ENCODE results near the gene UGT2A1. TPM values are rescaled to one million over a fixed set of nuclear protein-coding genes. Genes with fewer than 3 reads are reported as not detected.

Gene UGT2A1
- total RNA-seq (under 1 TPM; 0.05 to 0.17 TPM), polyA plus RNA-seq (1 to 10 TPM in 1 of 2 donors, under 1 TPM in 1; 0.33 to 6.6 TPM)

GRCh38 chr4:69653147-69653546, at the start of gene UGT2A1:
Gene UGT2A1, minus strand, starts transcription at chr4:69653247. Its CDS starts 5,603 bp downstream, at chr4:69647644.
- no peaks in the 10 kb centered on the region for H3K4me1 ChIP-seq (ENCODE audit: control insufficient read depth in 4 of 4, insufficient read depth in 4 of 4, low read length in 3 of 4)
- DNase-seq (ENCODE audit: low spot score), result no peak
- H3K36me3 ChIP-seq (ENCODE audit: control insufficient read depth in 4 of 4, insufficient read depth in 3 of 4, low read depth in 1 of 4, low read length in 3 of 4), result no peaks in the 10 kb centered on the region
- no peak within 1 kb of the TSS for H3K4me3 ChIP-seq (ENCODE audit: low read depth in 1 of 3, low read length in 3 of 3)
- H3K9ac ChIP-seq (ENCODE audit: low read depth in 1 of 2, low read length in 2 of 2), result no peak within 1 kb of the TSS
- TF ChIP-seq ATF3 (IDR thresholded peaks at IDR 0.05) (no peak), HNF4A (conservative IDR thresholded peaks at IDR 0.05) (no peak), NR2F2 (IDR thresholded peaks at IDR 0.05) (no peak), GABPA (IDR thresholded peaks at IDR 0.05 in 1 of 2, conservative IDR thresholded peaks at IDR 0.05 in 1 of 2) (no peak), RXRA (IDR thresholded peaks at IDR 0.05) (no peak), YY1 (IDR thresholded peaks at IDR 0.05) (no peak), CTCF (IDR thresholded peaks at IDR 0.05; ENCODE audit: low read depth, low read length, missing input control) (no peak), JUND (IDR thresholded peaks at IDR 0.05) (no peak), MAX (IDR thresholded peaks at IDR 0.05) (no peak), RAD21 (IDR thresholded peaks at IDR 0.05) (no peak), FOXA1 (IDR thresholded peaks at IDR 0.05) (no peak)
- TF ChIP-seq, protein P1, sequence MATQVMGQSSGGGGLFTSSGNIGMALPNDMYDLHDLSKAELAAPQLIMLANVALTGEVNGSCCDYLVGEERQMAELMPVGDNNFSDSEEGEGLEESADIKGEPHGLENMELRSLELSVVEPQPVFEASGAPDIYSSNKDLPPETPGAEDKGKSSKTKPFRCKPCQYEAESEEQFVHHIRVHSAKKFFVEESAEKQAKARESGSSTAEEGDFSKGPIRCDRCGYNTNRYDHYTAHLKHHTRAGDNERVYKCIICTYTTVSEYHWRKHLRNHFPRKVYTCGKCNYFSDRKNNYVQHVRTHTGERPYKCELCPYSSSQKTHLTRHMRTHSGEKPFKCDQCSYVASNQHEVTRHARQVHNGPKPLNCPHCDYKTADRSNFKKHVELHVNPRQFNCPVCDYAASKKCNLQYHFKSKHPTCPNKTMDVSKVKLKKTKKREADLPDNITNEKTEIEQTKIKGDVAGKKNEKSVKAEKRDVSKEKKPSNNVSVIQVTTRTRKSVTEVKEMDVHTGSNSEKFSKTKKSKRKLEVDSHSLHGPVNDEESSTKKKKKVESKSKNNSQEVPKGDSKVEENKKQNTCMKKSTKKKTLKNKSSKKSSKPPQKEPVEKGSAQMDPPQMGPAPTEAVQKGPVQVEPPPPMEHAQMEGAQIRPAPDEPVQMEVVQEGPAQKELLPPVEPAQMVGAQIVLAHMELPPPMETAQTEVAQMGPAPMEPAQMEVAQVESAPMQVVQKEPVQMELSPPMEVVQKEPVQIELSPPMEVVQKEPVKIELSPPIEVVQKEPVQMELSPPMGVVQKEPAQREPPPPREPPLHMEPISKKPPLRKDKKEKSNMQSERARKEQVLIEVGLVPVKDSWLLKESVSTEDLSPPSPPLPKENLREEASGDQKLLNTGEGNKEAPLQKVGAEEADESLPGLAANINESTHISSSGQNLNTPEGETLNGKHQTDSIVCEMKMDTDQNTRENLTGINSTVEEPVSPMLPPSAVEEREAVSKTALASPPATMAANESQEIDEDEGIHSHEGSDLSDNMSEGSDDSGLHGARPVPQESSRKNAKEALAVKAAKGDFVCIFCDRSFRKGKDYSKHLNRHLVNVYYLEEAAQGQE (IDR thresholded peaks at IDR 0.05), result no peak
- 86% methylated on average over 1 of the region's 1 CpG for WGBS
- no peaks in the 10 kb centered on the region for H3K9me3 ChIP-seq (ENCODE audit: control insufficient read depth in 4 of 4, low read length in 3 of 4)
- H3K27me3 ChIP-seq (ENCODE audit: control insufficient read depth in 4 of 4, insufficient read depth in 4 of 4, low read length in 3 of 4), result no peaks in the 10 kb centered on the region
- H3K27ac ChIP-seq (ENCODE audit: low read depth in 1 of 2, low read length in 2 of 2), result no peak within 1 kb of the TSS

DNA sequence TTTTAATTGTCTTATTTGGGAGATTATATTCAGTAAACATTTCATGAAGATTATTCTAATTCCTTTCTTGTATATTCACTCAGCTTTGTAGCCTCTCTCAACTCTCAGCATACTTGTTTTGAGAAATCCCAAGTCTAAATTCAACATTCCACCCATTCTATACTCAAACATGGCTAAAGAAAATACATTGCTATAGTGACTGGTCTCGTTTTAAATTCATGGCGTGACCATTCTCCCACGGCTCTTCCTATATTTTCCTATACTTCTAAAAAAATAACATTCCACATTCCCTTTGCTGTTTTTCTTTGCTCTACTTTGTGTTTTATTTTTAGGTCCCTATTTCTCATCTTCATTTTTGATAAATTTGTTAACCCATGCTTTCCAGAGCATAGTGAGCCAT, 49.2 kb upstream of the UGT2A1 start:
- TF ChIP-seq, protein P2, sequence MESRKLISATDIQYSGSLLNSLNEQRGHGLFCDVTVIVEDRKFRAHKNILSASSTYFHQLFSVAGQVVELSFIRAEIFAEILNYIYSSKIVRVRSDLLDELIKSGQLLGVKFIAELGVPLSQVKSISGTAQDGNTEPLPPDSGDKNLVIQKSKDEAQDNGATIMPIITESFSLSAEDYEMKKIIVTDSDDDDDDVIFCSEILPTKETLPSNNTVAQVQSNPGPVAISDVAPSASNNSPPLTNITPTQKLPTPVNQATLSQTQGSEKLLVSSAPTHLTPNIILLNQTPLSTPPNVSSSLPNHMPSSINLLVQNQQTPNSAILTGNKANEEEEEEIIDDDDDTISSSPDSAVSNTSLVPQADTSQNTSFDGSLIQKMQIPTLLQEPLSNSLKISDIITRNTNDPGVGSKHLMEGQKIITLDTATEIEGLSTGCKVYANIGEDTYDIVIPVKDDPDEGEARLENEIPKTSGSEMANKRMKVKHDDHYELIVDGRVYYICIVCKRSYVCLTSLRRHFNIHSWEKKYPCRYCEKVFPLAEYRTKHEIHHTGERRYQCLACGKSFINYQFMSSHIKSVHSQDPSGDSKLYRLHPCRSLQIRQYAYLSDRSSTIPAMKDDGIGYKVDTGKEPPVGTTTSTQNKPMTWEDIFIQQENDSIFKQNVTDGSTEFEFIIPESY (IDR thresholded peaks at IDR 0.05), result no peak
- TF ChIP-seq CTCF (IDR thresholded peaks at IDR 0.05; ENCODE audit: low read depth, low read length, missing input control) (no peak), FOXA1 (IDR thresholded peaks at IDR 0.05) (no peak), GABPA (IDR thresholded peaks at IDR 0.05 in 1 of 2, conservative IDR thresholded peaks at IDR 0.05 in 1 of 2) (no peak), NR2F2 (IDR thresholded peaks at IDR 0.05) (no peak), SP1 (IDR thresholded peaks at IDR 0.05) (no peak), FOXA2 (IDR thresholded peaks at IDR 0.05) (no peak), HNF4G (IDR thresholded peaks at IDR 0.05) (no peak), TAF1 (conservative IDR thresholded peaks at IDR 0.05) (no peak), MAX (IDR thresholded peaks at IDR 0.05) (no peak), HNF4A (conservative IDR thresholded peaks at IDR 0.05) (no peak), RXRA (IDR thresholded peaks at IDR 0.05) (no peak)
- TF ChIP-seq, protein P1 (IDR thresholded peaks at IDR 0.05), result no peak
- no peak for DNase-seq (ENCODE audit: low spot score)
- Histone ChIP-seq H3K4me1 (ENCODE audit: control insufficient read depth in 4 of 4, insufficient read depth in 4 of 4, low read length in 3 of 4) (no peaks in the 10 kb centered on the region), H3K27me3 (ENCODE audit: control insufficient read depth in 4 of 4, insufficient read depth in 4 of 4, low read length in 3 of 4) (no peaks in the 10 kb centered on the region), H3K27ac (ENCODE audit: low read depth in 1 of 2, low read length in 2 of 2) (no peak overlapping the region), H3K9ac (ENCODE audit: low read depth in 1 of 2, low read length in 2 of 2) (no peak overlapping the region), H3K9me3 (ENCODE audit: control insufficient read depth in 4 of 4, low read length in 3 of 4) (no peaks in the 10 kb centered on the region), H3K36me3 (ENCODE audit: control insufficient read depth in 4 of 4, insufficient read depth in 3 of 4, low read depth in 1 of 4, low read length in 3 of 4) (no peaks in the 10 kb centered on the region), H3K4me3 (ENCODE audit: low read depth in 1 of 3, low read length in 3 of 3) (no peak overlapping the region)
- 88% methylated on average over 3 of the region's 3 CpGs for WGBS
